Testis (tissue), 2 donors: ENCODE results near the gene VTCN1.

Experiments
- CTCF ChIP-seq, 3 experiments: fragments of 450-650 bp in 2 of 3; fragments of 200-600 bp in 1 of 3; sonication (generic) in 1 of 3; IDR thresholded peaks; one replicate each; pipeline ENCODE4 v1.5.1; 2016 to 2019; ENCODE audit warnings: antibody characterized with exemption in 3 of 3, mild to moderate bottlenecking in 2 of 3, moderate library complexity in 1 of 3
- POLR2A ChIP-seq: fragments of 450-650 bp; IDR thresholded peaks from one replicate; pipeline ENCODE4 v1.6.1; 2017; ENCODE audit warnings: antibody characterized with exemption, mild to moderate bottlenecking, moderate library complexity

GRCh38 chr1:117213046-117213445 lies 2.3 kb upstream of the VTCN1 start:
- TF ChIP-seq CTCF (IDR thresholded peaks at IDR 0.05) (no peak), POLR2A (no peak)
